NCI-H748 (cell line): ENCODE results near the gene OLFM1.
A peak's percentile ranks its signal among the peaks of the same experiment; 100 is the strongest.
"Not testable (repeated sequence)": the region's sequence is repeated elsewhere in the genome, so short reads cannot be mapped to it uniquely, and the experiment has no call there.

Source experiments
- DNase-seq: peaks from one replicate; lab custom pipeline; 2025; ENCODE audit not compliant: unreplicated experiment; lab: John Stamatoyannopoulos, UW

The OLFM1 gene

DNA sequence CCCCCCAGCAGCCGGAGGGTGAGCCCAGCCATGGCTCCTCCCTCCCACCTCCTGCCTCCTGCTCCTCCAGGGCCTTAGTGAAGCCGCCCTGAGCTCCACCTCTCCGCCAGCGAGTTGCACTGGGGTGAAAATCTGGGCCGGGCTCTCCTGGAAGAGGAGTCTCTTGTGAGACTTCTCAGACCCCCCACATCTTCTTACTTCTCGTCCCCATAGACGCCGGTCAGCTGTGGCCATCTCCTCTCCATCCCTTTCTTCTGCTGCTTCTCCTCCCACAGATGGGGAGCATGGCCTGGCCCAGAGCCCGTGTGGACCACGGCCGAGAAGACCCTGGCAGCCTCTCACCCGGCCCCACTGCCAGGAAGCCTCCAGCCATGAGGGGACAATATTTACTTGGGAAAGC lies 17.3 kb downstream of the OLFM1 start:
- DNase-seq = no peak

DNA sequence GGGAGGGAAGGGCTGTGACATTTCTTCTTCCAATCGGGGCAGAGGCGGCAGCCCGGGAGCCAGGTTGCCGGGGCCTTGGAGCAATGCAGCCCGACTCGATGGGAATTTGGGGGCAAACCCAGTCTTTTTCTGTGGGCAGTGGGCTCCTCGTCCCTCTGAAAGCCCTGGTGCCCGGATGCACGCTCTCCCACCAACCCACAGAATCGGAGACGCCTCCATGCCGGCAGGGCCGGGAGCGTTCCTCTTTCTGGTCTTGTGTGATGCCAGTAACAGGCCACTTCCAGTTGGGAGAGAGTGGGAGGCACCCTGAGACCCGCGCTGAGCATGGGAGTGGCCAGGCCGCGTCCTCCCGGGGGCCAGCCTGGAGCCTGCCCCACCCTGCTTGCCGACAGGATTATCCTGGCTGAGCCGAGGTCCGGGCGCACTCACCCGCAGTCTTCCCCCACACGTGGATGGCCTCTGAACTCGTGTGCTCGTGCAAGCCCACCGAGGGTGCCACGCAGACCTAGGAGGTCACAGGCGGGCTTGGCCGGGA lies 17.8 kb downstream of the OLFM1 start:
- no peak for DNase-seq

DNA sequence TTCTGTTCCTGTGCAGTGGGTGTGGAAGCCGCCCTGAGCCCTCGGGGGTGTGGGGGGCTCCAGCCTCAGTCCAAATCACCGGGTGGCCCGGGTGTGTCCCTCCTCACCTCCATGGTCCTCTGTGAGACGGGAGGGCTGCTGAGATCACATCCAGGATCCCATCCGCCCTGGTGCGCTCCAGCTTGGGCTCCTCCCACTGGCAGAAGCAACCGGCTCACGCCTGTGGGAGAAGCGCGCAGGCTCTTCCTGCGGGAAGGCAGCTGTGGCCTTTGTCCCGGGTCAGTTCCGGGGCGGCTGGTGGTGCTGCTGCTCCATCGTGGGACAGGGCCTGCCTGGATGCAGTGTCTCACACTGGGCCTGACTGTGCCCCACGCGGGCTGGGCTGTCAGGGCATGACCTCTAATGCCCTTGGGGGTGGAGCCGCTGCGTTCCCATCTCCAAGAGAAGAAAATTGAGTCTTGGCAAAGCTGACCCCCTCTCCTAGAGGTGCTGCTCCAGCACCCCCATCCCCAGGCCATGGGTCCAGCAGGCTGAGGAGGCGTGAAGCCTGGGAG lies 18.5 kb downstream of the OLFM1 start:
- no peak for DNase-seq

DNA sequence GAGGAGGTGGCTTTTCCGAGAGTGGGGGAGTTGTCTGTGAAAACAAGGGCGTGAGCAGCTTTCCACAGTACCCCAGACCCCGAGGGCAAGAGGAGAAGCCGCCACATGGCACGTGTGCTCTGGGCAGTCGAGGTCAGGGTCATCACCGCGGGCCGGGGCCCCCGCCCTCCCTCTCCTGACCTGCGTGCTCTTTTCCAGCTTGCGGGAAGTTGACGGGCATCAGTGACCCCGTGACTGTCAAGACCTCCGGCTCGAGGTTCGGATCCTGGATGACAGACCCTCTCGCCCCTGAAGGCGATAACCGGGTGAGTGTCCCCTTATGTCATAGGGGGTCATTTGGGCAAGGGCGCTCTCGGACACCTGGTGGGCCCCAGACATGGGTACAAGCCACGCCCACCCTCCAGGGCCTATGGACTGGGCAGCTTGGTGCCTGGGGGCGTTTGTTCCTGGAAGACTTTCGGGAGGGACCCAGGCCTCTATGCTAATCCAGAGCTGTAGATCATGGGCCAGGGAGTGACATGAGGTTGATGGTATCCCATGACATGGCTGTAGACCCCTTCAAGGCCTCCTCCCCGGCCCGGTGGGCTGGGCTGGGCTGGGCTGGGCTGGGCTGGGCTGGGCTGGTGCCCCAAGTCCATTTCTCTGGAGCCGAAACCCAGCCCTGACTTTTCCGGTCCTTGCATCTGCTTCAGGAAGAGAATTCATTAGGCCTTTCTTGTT lies 19.2 kb downstream of the OLFM1 start:
- no peak for DNase-seq

DNA sequence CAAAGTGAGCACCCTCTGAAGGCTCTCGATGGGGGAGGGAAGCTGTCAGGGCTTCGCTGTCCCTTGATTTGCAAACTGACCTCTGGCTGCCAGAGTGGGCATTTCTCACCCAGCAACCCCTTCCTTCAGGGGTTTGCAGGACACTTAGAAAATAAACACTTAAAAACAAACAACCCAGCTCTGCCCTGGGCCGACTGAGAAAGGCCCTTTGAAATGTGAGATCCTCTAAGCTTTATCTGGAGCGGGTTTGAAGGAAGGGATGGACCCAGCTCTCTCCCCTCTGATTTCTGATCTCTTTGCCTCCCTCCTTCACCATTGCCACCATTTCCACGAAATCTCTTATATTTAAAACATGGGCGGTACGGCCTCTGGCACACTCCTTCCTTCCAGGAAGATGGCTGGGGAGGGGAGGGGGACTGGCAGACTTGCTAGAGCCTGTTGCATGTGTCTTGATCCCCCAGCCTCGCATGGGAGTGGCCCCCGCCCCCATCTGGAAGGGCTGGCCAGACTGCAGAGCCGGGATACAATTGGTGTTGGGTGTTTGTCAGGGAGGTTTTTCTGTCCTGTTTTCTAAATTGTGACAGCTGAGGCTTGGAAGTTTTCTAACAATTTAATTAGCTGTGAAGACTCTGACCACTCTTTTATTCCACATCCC lies 20.2 kb downstream of the OLFM1 start:
- no peak for DNase-seq

DNA sequence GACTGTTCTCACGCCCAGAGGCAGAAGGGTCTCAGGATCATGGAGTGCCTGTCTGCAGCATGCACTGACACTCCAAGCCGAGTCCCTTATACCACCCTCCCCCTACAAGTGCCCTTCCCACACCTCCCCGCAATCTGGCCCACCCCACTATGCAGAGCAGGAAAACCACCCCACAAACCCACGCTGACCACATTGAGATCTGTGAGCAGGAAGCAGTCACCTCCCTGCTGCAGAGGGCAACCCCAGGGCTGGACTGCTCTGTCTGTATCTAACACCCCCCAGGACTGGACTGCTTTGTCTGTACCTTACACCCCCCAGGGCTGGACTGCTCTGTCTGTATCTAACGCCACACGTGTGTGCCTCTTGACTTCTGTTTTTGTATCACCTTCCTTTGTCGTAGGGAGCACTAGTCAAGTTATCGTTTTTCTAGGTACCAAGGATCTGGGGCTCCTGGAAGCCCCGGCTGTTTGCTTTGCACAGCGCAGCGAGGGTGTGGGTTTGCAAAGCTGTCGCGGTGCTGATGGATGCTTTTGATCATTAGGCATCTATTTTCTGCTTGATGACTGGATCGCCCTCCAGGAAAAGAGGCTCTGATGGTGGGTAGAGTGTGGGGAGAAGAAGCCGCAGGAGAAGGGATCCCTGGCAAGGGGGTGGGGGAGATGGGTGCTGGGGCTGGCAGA lies 21.5 kb downstream of the OLFM1 start:
- no peak for DNase-seq

DNA sequence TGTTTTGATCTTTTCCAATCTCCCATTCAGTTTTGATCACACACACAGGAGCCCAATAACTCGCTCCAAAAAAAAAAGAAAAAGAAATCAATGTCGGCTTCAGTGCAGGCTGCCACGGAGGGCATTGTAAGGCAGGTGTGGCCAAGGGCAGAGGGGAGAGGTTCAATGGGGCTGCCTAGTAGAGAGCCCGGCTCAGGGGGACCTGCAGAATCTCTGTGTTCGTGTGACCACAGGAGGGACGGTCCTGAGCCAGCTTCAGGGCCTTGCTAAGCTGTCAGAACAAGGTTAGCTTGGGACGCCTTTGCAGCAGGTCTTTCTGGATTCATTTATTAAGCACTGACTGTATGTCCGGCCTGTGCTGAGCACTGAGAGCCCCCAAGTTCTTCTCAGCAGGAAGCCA lies 22.2 kb downstream of the OLFM1 start:
- no peak for DNase-seq

DNA sequence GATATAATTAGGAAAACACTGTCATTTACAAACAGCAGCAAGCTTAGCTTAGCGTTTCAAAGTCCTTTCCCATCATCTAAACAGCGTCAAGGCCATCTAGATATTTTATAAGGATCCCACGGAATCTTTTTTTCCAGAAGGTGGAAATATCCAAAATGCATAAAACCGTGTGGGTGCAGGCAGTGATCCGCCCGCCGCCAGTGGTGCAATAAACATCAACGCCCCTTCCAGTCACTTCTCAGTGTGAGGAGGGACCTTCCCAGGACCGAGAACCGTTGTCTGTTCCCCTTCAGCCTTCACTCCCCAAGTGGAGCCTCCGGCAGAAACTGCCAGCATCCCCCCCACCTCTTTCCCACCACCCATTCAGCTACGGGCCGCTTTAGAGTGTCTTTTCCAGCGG lies 22.9 kb downstream of the OLFM1 start:
- DNase-seq = no peak

DNA sequence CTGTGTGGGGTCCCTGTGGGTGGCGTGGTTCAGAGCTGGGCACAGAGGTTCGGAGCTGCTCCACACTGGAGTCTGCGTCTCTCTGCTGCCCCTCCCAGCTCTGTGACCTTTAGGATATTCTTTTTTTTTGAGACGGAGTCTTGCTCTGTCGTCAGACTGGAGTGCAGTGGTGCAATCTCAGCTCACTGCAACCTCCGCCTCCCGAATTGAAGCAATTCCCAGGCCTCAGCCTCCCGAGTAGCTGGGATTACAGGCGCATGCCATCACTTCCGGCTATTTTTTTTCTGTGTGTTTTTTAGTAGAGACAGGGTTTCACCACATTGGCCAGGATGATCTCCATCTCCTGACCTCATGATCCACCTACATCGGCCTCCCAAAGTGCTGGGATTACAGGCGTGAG lies 24.1 kb downstream of the OLFM1 start:
- DNase-seq = not testable (repeated sequence)

DNA sequence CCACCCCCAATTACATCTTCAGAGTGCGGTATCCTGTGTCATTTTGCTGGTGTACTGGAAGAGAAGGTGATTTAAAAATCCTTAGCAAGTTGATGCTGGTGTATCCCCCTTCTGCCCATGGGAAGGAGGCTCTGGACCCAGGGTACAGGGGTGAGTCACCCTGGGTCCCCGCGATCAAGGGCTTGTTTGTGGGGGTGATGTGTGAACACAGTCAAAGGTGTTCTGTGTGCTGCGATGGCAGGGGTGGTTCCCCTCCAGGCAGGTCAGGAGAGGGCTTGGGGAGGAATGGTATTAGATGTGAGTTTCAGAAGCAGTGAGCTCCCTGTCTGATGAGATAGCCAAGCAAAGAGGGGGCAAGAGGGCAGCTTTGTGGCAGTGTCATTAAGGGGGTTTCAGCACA lies 28.9 kb downstream of the OLFM1 start:
- no peak for DNase-seq

DNA sequence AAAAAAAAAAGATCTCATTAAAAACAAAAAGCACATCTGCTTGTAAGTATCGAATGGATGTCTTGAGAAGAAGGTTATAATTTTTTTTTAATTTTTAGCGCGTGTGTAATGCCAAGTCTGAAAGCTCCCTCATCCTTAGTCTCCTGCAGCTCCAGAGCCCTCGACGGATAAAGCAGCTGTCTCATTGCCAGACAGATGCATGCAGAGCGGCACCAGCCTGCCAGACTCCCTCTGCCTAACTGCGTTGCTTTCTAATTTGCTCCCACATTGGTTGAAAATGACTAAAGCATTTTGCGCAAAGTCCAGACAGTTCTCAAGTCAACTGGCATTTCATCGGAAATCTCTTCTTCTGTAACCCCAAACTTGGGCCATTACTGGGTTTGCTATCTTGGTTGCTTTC lies 29.4 kb downstream of the OLFM1 start:
- no peak for DNase-seq

DNA sequence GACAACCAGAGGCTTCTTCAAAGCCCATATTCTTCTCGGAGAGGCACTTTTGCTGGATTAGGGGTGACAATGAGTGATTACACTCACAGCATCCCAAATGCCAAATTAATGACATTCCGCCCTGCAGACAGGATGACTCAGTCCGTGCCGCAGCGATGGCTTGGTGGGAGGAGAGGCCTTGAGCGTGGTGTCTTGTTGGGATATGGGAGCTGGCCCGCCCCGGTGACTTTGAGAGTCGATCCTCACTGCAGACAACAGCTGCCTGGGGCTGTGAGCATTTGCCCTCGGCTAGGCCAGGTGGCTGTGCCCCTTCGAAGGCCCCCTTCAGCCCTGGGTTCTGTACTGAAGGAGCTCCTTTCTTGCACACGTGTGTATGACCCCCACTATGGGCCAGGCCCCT lies 29.8 kb downstream of the OLFM1 start:
- no peak for DNase-seq

DNA sequence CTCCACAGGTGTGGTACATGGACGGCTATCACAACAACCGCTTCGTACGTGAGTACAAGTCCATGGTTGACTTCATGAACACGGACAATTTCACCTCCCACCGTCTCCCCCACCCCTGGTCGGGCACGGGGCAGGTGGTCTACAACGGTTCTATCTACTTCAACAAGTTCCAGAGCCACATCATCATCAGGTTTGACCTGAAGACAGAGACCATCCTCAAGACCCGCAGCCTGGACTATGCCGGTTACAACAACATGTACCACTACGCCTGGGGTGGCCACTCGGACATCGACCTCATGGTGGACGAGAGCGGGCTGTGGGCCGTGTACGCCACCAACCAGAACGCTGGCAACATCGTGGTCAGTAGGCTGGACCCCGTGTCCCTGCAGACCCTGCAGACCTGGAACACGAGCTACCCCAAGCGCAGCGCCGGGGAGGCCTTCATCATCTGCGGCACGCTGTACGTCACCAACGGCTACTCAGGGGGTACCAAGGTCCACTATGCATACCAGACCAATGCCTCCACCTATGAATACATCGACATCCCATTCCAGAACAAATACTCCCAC lies 32.1 kb downstream of the OLFM1 start:
- no peak for DNase-seq

DNA sequence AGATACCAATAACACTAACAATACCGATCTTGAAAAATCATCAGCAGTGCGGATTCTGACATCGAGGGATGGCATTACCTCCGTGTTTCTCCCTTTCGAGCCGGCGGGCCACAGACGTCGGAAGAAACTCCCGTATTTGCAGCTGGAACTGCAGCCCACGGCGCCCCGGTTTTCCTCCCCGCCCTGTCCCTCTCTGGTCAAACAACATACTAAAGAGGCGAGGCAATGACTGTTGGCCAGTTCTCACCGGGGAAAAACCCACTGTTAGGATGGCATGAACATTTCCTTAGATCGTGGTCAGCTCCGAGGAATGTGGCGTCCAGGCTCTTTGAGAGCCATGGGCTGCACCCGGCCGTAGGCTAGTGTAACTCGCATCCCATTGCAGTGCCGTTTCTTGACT lies 32.8 kb downstream of the OLFM1 start:
- no peak for DNase-seq

DNA sequence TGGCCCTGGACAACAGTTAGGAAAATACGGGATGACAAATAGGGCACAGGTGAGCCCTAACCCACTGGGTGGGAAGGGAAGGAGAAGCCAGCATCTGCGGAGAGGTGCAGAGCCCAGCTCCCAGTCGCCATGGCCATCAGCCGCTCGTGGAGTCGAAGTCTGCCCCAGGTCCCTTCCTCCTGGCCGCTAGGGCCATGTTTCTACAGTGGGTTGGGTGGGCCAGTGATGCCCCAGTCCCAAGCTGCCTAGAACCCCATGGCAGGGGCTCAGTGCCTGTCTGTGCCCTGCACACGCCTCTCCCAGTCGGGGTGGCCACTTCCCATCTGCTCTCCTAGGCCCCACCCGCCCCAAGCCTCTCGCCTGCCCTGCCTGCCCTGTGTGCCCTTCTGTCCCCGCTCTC lies 34.8 kb downstream of the OLFM1 start:
- no peak for DNase-seq

DNA sequence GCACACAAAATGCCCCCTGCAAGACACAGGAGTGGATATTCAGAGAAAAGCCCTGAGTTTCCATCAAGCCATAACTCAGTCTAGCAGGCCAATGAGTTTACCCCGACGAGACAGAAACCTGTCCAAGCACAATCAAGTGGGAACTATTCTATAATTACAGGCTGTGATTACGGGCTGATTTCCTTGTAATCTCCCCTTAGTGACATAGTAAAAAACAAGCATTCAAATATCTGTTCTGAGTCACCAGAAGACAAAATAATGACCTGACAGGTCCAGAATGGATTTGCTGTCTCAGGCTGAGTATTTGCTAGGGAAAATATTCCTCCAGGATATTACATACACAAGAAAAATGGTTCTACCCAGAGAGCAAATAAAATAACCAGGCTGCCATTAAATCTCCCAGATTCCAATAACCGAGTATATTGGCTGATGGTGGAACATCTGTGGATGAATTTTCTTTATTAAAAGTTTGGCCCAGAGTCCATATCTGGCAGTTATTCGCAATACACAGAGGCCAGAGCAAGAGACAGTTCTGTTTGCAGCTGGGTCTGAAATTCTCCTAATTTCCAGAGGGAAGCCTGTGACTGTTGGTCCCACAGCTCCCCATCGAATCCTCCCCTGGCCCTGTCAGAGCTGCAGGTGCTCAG lies 35.8 kb downstream of the OLFM1 start:
- no peak for DNase-seq

DNA sequence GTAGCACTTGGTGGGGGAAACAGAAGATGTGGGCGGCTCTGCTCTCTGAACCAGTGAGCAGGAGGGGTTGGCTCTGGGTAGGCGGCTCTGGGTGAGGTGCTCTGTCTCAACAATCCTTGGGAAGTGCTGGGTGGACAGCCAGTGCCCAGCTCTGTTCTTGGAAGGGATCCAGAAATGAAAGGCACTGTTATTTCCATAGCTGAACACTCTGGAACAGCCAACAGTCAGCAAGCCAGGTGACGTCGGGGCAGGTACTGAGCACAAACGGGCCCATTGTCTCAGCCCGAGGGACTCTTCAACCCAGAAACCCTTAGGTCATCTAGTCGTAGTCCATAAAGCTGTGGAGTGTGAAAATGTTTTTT lies 36.3 kb downstream of the OLFM1 start:
- no peak for DNase-seq

DNA sequence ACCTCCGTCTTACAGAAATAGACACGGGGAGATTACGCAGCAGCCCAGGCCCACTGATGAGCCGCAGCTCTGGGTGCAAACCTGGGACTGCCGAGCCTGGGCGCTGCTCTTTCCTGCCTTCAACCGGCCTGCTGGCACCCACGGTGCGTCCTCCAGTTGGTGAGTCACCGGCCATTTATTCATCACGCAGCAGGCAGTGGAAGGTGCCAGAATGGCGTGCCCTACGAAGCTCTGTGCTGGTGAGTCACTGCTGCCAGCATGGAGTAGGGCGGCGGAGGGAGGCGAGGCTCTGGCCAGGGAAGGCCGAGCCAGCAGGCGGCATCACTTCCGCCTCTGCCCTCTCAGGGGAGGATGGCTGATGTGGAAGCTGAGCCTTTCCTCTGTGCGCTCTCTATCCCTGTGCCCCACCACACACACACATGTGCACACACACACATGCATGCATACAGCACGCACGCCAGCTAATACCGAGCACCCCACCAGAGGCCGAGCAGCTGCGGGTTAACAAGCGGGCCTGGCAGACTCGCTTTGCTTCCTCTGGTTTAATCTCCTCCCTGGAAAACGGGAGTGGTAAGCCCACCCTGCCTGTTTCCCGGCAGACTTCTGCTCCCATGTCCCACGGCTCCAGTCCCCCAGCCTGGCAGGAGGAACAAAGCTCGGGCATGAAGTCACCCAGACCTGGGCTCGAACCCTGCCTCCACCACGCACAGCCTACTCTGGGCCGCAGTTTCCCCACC lies 39.2 kb downstream of the OLFM1 start:
- no peak for DNase-seq

DNA sequence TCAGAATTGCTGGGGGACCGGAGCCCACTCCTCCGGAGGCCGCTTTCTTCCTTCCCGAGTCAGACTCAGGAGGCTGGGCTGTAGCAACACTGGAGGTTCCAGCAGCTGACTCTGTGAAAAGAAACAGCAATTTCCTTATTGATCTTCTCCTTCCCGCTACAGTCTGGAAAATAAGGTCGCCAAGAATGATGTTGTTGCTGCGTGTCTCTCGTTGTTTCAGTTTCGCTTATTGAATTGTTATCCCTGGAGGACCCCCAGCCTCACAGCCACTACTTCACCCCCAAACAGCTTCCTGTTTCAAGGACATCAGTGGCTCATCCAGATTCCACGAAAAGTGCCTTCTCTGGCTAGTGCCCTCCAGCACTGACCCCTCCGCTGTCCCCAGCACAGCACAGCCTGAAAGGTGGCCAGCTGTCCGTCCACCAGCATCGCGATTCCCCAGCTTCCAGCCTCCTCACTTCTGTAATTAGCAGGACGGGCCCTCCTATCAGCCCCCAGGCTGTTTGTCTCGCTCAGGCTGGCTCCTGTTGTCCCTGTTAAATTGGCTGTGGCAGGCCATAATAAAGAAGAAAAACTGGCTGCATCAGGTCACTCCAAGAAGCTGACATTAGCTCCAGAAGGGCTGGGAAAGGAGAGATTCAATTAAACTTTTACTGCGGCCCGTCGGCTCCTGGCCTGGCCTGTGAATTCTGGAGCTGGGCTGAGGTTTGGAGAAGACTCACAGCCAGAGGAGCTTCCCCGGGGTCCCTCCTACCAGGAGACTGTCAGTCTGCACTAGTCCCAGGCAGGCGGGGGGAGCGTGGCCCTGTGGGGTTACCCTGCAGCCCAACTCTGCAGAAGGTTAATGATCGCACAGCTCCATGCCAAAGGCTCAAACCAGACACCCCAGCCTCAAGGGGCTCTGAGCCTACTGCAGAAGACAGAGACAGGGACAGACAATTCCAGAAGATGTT lies 40.5 kb downstream of the OLFM1 start:
- peak; percentile 16 for DNase-seq
